ENCODE results near the gene ODF2. TPM values are rescaled to one million over a fixed set of nuclear protein-coding genes. Genes with fewer than 3 reads are reported as not detected.

ODF2 gene
- total RNA-seq, 1 donor from 2014 or later, result 40.5 TPM

DNA sequence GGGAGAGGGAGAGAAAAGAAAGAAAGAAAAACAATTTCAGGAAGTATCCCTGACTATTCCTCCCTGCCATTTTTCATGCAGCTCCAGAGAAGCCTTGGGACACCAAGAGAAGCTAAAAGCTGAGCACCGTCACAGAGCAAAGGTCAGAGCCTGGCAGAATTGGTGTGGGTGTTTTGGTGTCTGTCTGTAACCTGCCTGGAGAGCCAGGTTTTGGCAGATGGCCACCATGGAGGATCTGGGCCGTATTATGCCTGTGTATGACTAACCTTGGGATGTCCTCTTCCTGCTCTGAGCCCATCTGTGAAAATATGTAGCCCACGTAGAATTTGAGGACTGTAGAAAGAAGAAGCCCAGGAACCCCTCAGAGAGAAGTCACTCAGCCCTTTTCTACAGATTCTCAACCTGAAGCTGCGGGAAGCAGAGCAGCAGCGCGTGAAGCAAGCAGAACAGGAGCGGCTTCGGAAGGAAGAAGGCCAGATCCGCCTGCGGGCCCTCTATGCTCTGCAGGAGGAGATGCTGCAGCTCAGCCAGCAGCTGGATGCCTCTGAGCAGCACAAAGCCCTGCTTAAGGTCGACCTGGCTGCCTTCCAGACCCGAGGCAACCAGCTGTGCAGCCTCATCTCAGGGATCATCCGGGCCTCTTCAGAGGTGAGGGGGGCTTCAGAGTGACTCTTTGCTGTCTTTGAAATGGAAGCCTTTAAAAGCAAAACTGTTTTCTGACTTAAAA, 67.6 kb downstream of the ODF2 start:
- no peaks in the 10 kb centered on the region for H3K9me3 Mint-ChIP-seq (ENCODE audit: unreplicated experiment)
- H3K4me3 Mint-ChIP-seq (ENCODE audit: unreplicated experiment), result no peak overlapping the region
- H3K27me3 Mint-ChIP-seq (ENCODE audit: unreplicated experiment), result no peaks in the 10 kb centered on the region
- peak overlapping the region; percentile 84 for H3K27ac Mint-ChIP-seq (ENCODE audit: unreplicated experiment)
- peaks cover 16% of the 10 kb centered on the region for H3K4me1 Mint-ChIP-seq (ENCODE audit: unreplicated experiment)
- no peak for DNase-seq (ENCODE audit: extremely low spot score, unreplicated experiment)
- TF ChIP-seq, protein P1, sequence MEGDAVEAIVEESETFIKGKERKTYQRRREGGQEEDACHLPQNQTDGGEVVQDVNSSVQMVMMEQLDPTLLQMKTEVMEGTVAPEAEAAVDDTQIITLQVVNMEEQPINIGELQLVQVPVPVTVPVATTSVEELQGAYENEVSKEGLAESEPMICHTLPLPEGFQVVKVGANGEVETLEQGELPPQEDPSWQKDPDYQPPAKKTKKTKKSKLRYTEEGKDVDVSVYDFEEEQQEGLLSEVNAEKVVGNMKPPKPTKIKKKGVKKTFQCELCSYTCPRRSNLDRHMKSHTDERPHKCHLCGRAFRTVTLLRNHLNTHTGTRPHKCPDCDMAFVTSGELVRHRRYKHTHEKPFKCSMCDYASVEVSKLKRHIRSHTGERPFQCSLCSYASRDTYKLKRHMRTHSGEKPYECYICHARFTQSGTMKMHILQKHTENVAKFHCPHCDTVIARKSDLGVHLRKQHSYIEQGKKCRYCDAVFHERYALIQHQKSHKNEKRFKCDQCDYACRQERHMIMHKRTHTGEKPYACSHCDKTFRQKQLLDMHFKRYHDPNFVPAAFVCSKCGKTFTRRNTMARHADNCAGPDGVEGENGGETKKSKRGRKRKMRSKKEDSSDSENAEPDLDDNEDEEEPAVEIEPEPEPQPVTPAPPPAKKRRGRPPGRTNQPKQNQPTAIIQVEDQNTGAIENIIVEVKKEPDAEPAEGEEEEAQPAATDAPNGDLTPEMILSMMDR (IDR thresholded peaks at IDR 0.05), result no peak
- H3K36me3 Mint-ChIP-seq (ENCODE audit: unreplicated experiment), result peaks cover 23% of the 10 kb centered on the region

DNA sequence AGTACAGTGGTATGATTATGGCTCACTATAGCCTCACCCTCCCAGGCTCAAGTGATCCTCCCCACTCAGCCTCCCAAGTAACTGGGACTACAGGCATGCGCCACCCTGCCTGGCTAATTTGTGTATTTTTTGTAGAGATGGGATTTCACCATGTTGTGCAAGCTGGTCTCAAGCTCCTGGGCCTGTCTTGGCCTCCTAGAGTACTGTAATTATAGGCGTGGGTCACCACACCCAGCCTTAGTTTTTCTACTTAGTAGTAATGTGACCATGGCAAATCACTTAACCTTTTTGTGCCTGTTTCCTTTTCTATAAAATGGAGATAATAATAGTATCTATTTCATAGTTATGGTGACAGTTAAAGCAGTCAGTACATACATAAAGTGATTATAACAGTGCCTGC, 70.9 kb downstream of the ODF2 start:
- TF ChIP-seq, protein P1 (IDR thresholded peaks at IDR 0.05), result no peak
- H3K4me3 Mint-ChIP-seq (ENCODE audit: unreplicated experiment), result no peak overlapping the region
- no peak overlapping the region for H3K27ac Mint-ChIP-seq (ENCODE audit: unreplicated experiment)
- H3K4me1 Mint-ChIP-seq (ENCODE audit: unreplicated experiment), result peaks cover 16% of the 10 kb centered on the region
- H3K36me3 Mint-ChIP-seq (ENCODE audit: unreplicated experiment), result peaks cover 30% of the 10 kb centered on the region
- H3K27me3 Mint-ChIP-seq (ENCODE audit: unreplicated experiment), result no peaks in the 10 kb centered on the region
- H3K9me3 Mint-ChIP-seq (ENCODE audit: unreplicated experiment), result no peaks in the 10 kb centered on the region
- DNase-seq (ENCODE audit: extremely low spot score, unreplicated experiment), result no peak

DNA sequence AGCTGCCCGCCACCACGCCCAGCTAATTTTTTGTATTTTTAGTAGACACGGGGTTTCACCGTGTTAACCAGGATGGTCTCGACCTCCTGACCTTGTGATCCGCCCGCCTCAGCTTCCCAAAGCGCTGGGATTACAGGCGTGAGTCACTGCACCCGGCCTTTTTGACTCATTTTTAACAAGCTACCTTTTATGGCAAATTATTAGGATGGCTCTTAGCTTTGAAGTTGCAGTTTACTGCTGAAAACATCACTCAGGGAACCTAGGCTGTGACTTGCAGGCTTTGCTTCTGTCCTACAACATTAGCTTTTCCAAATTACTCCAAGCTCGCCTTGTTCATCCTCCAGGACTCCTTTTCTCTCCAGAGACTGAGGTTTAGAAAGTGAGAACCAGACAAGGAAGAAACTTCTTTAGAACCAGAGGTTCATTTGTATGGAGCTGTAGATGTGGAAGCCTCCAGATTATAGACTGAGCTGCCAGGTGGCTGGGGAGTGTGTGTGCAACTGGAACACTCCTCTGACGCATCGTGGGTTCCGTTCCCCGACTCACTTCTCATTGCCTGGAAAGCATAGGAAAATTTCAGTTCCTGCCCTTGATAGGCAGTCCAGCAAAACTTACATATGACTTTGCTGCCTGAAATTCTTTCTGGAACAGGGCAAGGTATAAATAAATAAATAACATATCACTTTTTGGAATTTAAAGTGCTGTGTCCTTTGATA, 72.8 kb downstream of the ODF2 start:
- H3K4me1 Mint-ChIP-seq (ENCODE audit: unreplicated experiment), result peaks cover 2% of the 10 kb centered on the region
- peaks cover 46% of the 10 kb centered on the region for H3K36me3 Mint-ChIP-seq (ENCODE audit: unreplicated experiment)
- TF ChIP-seq, protein P1 (IDR thresholded peaks at IDR 0.05), result no peak
- H3K27me3 Mint-ChIP-seq (ENCODE audit: unreplicated experiment), result no peaks in the 10 kb centered on the region
- H3K4me3 Mint-ChIP-seq (ENCODE audit: unreplicated experiment), result no peak overlapping the region
- H3K27ac Mint-ChIP-seq (ENCODE audit: unreplicated experiment), result no peak overlapping the region
- no peak for DNase-seq (ENCODE audit: extremely low spot score, unreplicated experiment)
- H3K9me3 Mint-ChIP-seq (ENCODE audit: unreplicated experiment), result no peaks in the 10 kb centered on the region

DNA sequence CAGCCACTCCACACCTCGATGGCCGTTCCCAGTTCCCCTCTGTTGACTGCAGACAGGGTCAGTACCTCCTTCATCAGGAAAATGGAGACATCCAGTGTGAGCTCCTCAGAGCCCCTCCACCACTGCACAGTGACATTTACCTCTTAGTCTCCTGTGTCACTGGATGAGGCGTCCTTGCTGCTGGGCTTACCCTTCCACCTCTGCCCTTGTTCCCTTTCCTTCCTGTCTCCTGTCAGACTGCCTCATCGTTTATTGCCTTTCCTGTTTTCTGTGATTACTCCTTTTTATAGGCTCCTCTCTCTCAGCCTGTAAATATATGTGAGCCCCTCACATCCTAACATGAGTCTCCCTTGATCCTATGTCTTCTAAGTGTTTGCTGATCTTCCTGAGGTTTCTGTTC, 73.4 kb downstream of the ODF2 start:
- Mint-ChIP-seq H3K27ac (ENCODE audit: unreplicated experiment) (no peak overlapping the region), H3K9me3 (ENCODE audit: unreplicated experiment) (no peaks in the 10 kb centered on the region), H3K4me3 (ENCODE audit: unreplicated experiment) (no peak overlapping the region), H3K27me3 (ENCODE audit: unreplicated experiment) (no peaks in the 10 kb centered on the region), H3K4me1 (ENCODE audit: unreplicated experiment) (no peaks in the 10 kb centered on the region), H3K36me3 (ENCODE audit: unreplicated experiment) (peaks cover 49% of the 10 kb centered on the region)
- no peak for DNase-seq (ENCODE audit: extremely low spot score, unreplicated experiment)
- TF ChIP-seq, protein P1 (IDR thresholded peaks at IDR 0.05), result no peak

DNA sequence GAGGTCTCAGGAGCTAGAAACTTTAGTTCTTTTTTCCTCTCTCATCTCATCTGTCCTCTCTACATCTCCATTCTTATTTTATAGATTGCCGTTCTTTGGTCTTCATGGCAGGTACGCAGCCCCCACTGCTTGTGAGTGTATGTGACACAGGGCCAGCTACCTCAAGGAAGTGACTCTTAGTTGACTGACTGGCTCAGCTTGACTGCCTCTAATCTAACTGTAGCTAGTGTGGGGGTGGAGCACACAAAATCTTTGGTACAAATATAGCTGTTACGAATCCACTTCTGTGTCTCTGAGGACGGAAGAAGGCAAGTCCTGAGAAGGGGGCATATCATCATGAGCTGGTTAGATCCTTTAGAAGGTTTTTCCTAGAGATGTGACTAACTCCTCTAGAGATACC, 76.8 kb downstream of the ODF2 start:
- no peak for DNase-seq (ENCODE audit: extremely low spot score, unreplicated experiment)
- H3K4me3 Mint-ChIP-seq (ENCODE audit: unreplicated experiment), result no peak overlapping the region
- H3K4me1 Mint-ChIP-seq (ENCODE audit: unreplicated experiment), result no peaks in the 10 kb centered on the region
- no peaks in the 10 kb centered on the region for H3K27me3 Mint-ChIP-seq (ENCODE audit: unreplicated experiment)
- H3K27ac Mint-ChIP-seq (ENCODE audit: unreplicated experiment), result no peak overlapping the region
- TF ChIP-seq, protein P1 (IDR thresholded peaks at IDR 0.05), result no peak
- H3K36me3 Mint-ChIP-seq (ENCODE audit: unreplicated experiment), result peaks cover 46% of the 10 kb centered on the region
- no peaks in the 10 kb centered on the region for H3K9me3 Mint-ChIP-seq (ENCODE audit: unreplicated experiment)
